Right lobe of liver (tissue), 6 donors: ENCODE results near the gene SMARCB1. TPM values are rescaled to one million over a fixed set of nuclear protein-coding genes. Genes with fewer than 3 reads are reported as not detected.

Experiments
- ATAC-seq, 4 donors: fragments of 200-7000 bp; cut with Tn5 transposase; one replicate each; pipeline ENCODE4 v1.9.1; 2020; ENCODE audit warnings: mild to moderate bottlenecking in 4 of 4, moderate library complexity in 4 of 4
- DNase-seq, 3 donors: peaks; one replicate each; pipeline ENCODE4 v3.0.0-alpha.2; 2020
- H3K27ac ChIP-seq, 3 donors: fragments of 200-600 bp; one replicate each; pipeline ENCODE4 v1.8.0; 2022
- H3K27me3 ChIP-seq, 2 donors: fragments of 200-600 bp; one replicate each; pipeline ENCODE4 v1.8.0; 2022
- H3K36me3 ChIP-seq, 4 donors: fragments of 200-600 bp; sonication (generic) in 1 of 4; one replicate each; pipeline versions ENCODE4 v1.5.1 to v1.8.0; 2017 to 2022; ENCODE audit warnings: control low read depth in 1 of 4
- H3K4me1 ChIP-seq, 4 donors: fragments of 200-600 bp; sonication (generic) in 1 of 4; one replicate each; pipeline versions ENCODE4 v1.5.1 to v1.8.0; 2017 to 2022; ENCODE audit warnings: control low read depth in 1 of 4
- H3K4me3 ChIP-seq, 3 donors: fragments of 200-600 bp; one replicate each; pipeline ENCODE4 v1.8.0; 2022
- H3K9me3 ChIP-seq, 4 donors: fragments of 200-600 bp; sonication (generic) in 1 of 4; one replicate each; pipeline versions ENCODE4 v1.5.1 to v1.8.0; 2017 to 2022; ENCODE audit warnings: control low read depth in 1 of 4
- CTCF ChIP-seq, 4 donors: fragments of 200-600 bp in 3 of 4; fragments of 450-650 bp in 1 of 4; IDR thresholded peaks; one replicate each; pipeline versions ENCODE4 v1.5.1 to v1.8.0; 2016 to 2022; ENCODE audit warnings: antibody characterized with exemption in 4 of 4, mild to moderate bottlenecking in 2 of 4
- POLR2A ChIP-seq: fragments of 450-650 bp; IDR thresholded peaks from one replicate; pipeline ENCODE4 v1.6.1; 2017; ENCODE audit warnings: antibody characterized with exemption, mild to moderate bottlenecking
- WGBS: methylation state at CpG from one replicate; pipeline ENCODE4 v1.1.6; 2018; ENCODE audit warnings: low coverage, low lambda C conversion rate; ENCODE audit not compliant: insufficient coverage; ENCODE audit errors: missing lambda C conversion rate; 5-methylcytosine and 5-hydroxymethylcytosine counted together
- intact Hi-C, 2 donors: fragments of 100-400 bp; cut with DNase I; formaldehyde crosslinking; loops; one replicate each; pipeline versions ENCODE4 v1.11.2 to v1.14.1; 2022
- total RNA-seq, 6 experiments: library from RNA; depleted of rRNA in 2 of 6; stranded (reverse); fragments of >200 nt in 2 of 6; fragmentation: NEBNext Ultra II Directional in 3 of 6; extraction: Animal tissue kit (Norgen Biotek cat#: 25700) in 3 of 6; gene quantifications; one replicate each; pipeline versions ENCODE4 v1.1.0 to v1.2.4, GENCODE V29; 2016 to 2023
- donor health status: DM: no; HTN: yes; CAD: no.
- donor health status: DM: no; HTN: no; CAD: no.
- donor health status: DM: no; HTN: no; CAD: no.
- donor health status: DM: no; HTN: yes; CAD: no.
- donor health status: DM: no; HTN: yes; CAD: no.

Gene SMARCB1
- total RNA-seq, 6 experiments from 2014 or later, result 19.9 to 70.2 (median 25.3) TPM

GRCh38 chr22:23753385-23753784, 33.4 kb upstream of the SMARCB1 start:
- DNase-seq, result no peak
- no peaks in the 10 kb centered on the region for H3K9me3 ChIP-seq
- no peak overlapping the region for H3K27ac ChIP-seq
- H3K36me3 ChIP-seq, result no peaks in the 10 kb centered on the region
- no peaks in the 10 kb centered on the region for H3K27me3 ChIP-seq
- ATAC-seq, result no peak
- H3K4me3 ChIP-seq, result no peak overlapping the region
- TF ChIP-seq CTCF (IDR thresholded peaks at IDR 0.05) (no peak), POLR2A (no peak)
- no peaks in the 10 kb centered on the region for H3K4me1 ChIP-seq
- intact Hi-C loops, result no loop called here
- 75% methylated on average over 2 of the region's 2 CpGs for WGBS

GRCh38 chr22:23754220-23754919, 32.4 kb upstream of the SMARCB1 start, which contains the start of gene VPREB3:
TSS of gene VPREB3 (minus strand) at chr22:23754425. CDS start at chr22:23754363, 62 bp downstream.
- TF ChIP-seq POLR2A (no peak), CTCF (IDR thresholded peaks at IDR 0.05) (no peak)

GRCh38 chr22:23754980-23755636, 31.7 kb upstream of the SMARCB1 start:
- H3K27ac ChIP-seq, result no peak overlapping the region
- intact Hi-C loops, result no loop called here

More at GRCh38 chr22:23754220-23754919, 32.4 kb upstream of the SMARCB1 start, which contains the start of gene VPREB3:
- H3K36me3 ChIP-seq, result no peaks in the 10 kb centered on the region
- no peaks in the 10 kb centered on the region for H3K9me3 ChIP-seq
- no peak within 1 kb of the TSS for H3K27ac ChIP-seq
- H3K27me3 ChIP-seq, result no peaks in the 10 kb centered on the region
- no peak within 1 kb of the TSS for H3K4me3 ChIP-seq
- intact Hi-C loops, result no loop called here
- H3K4me1 ChIP-seq, result no peaks in the 10 kb centered on the region
- 78% methylated on average over 7 of the region's 14 CpGs for WGBS
- DNase-seq (no peak), ATAC-seq (no peak)

GRCh38 chr22:23755711-23756110, 31.1 kb upstream of the SMARCB1 start:
- intact Hi-C loops, result no loop called here
- DNase-seq (no peak), ATAC-seq (no peak)
- Histone ChIP-seq H3K27me3 (no peaks in the 10 kb centered on the region), H3K9me3 (no peaks in the 10 kb centered on the region), H3K27ac (no peak overlapping the region), H3K36me3 (no peaks in the 10 kb centered on the region), H3K4me1 (no peaks in the 10 kb centered on the region), H3K4me3 (no peak overlapping the region)
- TF ChIP-seq CTCF (IDR thresholded peaks at IDR 0.05) (no peak), POLR2A (no peak)
- 76% methylated on average over 6 of the region's 8 CpGs for WGBS

More at GRCh38 chr22:23754980-23755636, 31.7 kb upstream of the SMARCB1 start:
- Histone ChIP-seq H3K4me3 (no peak overlapping the region), H3K36me3 (no peaks in the 10 kb centered on the region), H3K9me3 (no peaks in the 10 kb centered on the region), H3K4me1 (no peaks in the 10 kb centered on the region), H3K27me3 (no peaks in the 10 kb centered on the region)
- ATAC-seq, result no peak
- DNase-seq, result no peak
- 74% methylated on average over 6 of the region's 6 CpGs for WGBS
- no peak for TF ChIP-seq POLR2A
- no peak for TF ChIP-seq CTCF (IDR thresholded peaks at IDR 0.05)
